ENCODE data around the gene EXOSC6.
"Not testable (repeated sequence)": the region's sequence is repeated elsewhere in the genome, so short reads cannot be mapped to it uniquely, and the experiment has no call there.

Gene EXOSC6

GRCh38 chr16:70225430-70225829, 26.3 kb downstream of the EXOSC6 start:
- not testable (repeated sequence) for H3K4me1 ChIP-seq (ENCODE audit: insufficient read depth, low read length); ATAC-seq (ENCODE audit: insufficient read depth, low read depth); H3K9ac ChIP-seq (ENCODE audit: low read depth, low read length); H2AFZ ChIP-seq (ENCODE audit: low read depth, low read length); H3K36me3 ChIP-seq (ENCODE audit: insufficient read depth, low read length); DNase-seq; H3K4me3 ChIP-seq (ENCODE audit: low read depth in 1 of 2, low read length in 2 of 2); H3K27me3 ChIP-seq (ENCODE audit: insufficient read depth, low read length, poor library complexity); H3K4me2 ChIP-seq (ENCODE audit: insufficient read depth, low read length); H3K27ac ChIP-seq (ENCODE audit: low read length); H4K20me1 ChIP-seq (ENCODE audit: insufficient read depth, low read length); H3K9me3 ChIP-seq (ENCODE audit: insufficient read depth, low read length, severe bottlenecking); H3K79me2 ChIP-seq (ENCODE audit: insufficient read depth, low read length)

GRCh38 chr16:70224645-70225044, 27.1 kb downstream of the EXOSC6 start:
- not testable (repeated sequence) for H3K4me1 ChIP-seq (ENCODE audit: insufficient read depth, low read length); H3K4me3 ChIP-seq (ENCODE audit: low read depth in 1 of 2, low read length in 2 of 2); H3K4me2 ChIP-seq (ENCODE audit: insufficient read depth, low read length); H3K79me2 ChIP-seq (ENCODE audit: insufficient read depth, low read length); H4K20me1 ChIP-seq (ENCODE audit: insufficient read depth, low read length); H3K27ac ChIP-seq (ENCODE audit: low read length); DNase-seq; H3K9ac ChIP-seq (ENCODE audit: low read depth, low read length); H2AFZ ChIP-seq (ENCODE audit: low read depth, low read length); H3K9me3 ChIP-seq (ENCODE audit: insufficient read depth, low read length, severe bottlenecking); H3K27me3 ChIP-seq (ENCODE audit: insufficient read depth, low read length, poor library complexity); ATAC-seq (ENCODE audit: insufficient read depth, low read depth)
- H3K36me3 ChIP-seq (ENCODE audit: insufficient read depth, low read length), result peaks cover 10% of the 10 kb centered on the region; the same call in 1 of the 2 replicates

GRCh38 chr16:70223971-70224513, 27.7 kb downstream of the EXOSC6 start:
- not testable (repeated sequence) for DNase-seq; H3K4me2 ChIP-seq (ENCODE audit: insufficient read depth, low read length); H3K4me1 ChIP-seq (ENCODE audit: insufficient read depth, low read length); H2AFZ ChIP-seq (ENCODE audit: low read depth, low read length); H3K27ac ChIP-seq (ENCODE audit: low read length); H3K79me2 ChIP-seq (ENCODE audit: insufficient read depth, low read length); H3K9me3 ChIP-seq (ENCODE audit: insufficient read depth, low read length, severe bottlenecking); H3K9ac ChIP-seq (ENCODE audit: low read depth, low read length); H3K27me3 ChIP-seq (ENCODE audit: insufficient read depth, low read length, poor library complexity); ATAC-seq (ENCODE audit: insufficient read depth, low read depth); H4K20me1 ChIP-seq (ENCODE audit: insufficient read depth, low read length); H3K4me3 ChIP-seq (ENCODE audit: low read depth in 1 of 2, low read length in 2 of 2)
- H3K36me3 ChIP-seq (ENCODE audit: insufficient read depth, low read length), result peaks cover 10% of the 10 kb centered on the region; the same call in 1 of the 2 replicates

- H3K79me2 ChIP-seq (ENCODE audit: insufficient read depth, low read length); H3K36me3 ChIP-seq (ENCODE audit: insufficient read depth, low read length); H3K27me3 ChIP-seq (ENCODE audit: insufficient read depth, low read length, poor library complexity); H3K4me1 ChIP-seq (ENCODE audit: insufficient read depth, low read length); H4K20me1 ChIP-seq (ENCODE audit: insufficient read depth, low read length); H3K27ac ChIP-seq (ENCODE audit: low read length); H3K9ac ChIP-seq (ENCODE audit: low read depth, low read length); H3K4me2 ChIP-seq (ENCODE audit: insufficient read depth, low read length); H2AFZ ChIP-seq (ENCODE audit: low read depth, low read length); H3K9me3 ChIP-seq (ENCODE audit: insufficient read depth, low read length, severe bottlenecking); DNase-seq; H3K4me3 ChIP-seq (ENCODE audit: low read depth in 1 of 2, low read length in 2 of 2); ATAC-seq (ENCODE audit: insufficient read depth, low read depth): not testable (repeated sequence)
Measured at GRCh38 chr16:70223216-70223615, 28.5 kb downstream of the EXOSC6 start.

GRCh38 chr16:70222574-70222973, 29.2 kb downstream of the EXOSC6 start:
- H3K27me3 ChIP-seq (ENCODE audit: insufficient read depth, low read length, poor library complexity); H3K9ac ChIP-seq (ENCODE audit: low read depth, low read length); H4K20me1 ChIP-seq (ENCODE audit: insufficient read depth, low read length); ATAC-seq (ENCODE audit: insufficient read depth, low read depth); H3K9me3 ChIP-seq (ENCODE audit: insufficient read depth, low read length, severe bottlenecking); H3K4me2 ChIP-seq (ENCODE audit: insufficient read depth, low read length); H2AFZ ChIP-seq (ENCODE audit: low read depth, low read length); H3K27ac ChIP-seq (ENCODE audit: low read length); H3K4me1 ChIP-seq (ENCODE audit: insufficient read depth, low read length); H3K36me3 ChIP-seq (ENCODE audit: insufficient read depth, low read length); DNase-seq; H3K79me2 ChIP-seq (ENCODE audit: insufficient read depth, low read length); H3K4me3 ChIP-seq (ENCODE audit: low read depth in 1 of 2, low read length in 2 of 2): not testable (repeated sequence)

GRCh38 chr16:70218586-70218985, 33.2 kb downstream of the EXOSC6 start:
- not testable (repeated sequence) for DNase-seq; H4K20me1 ChIP-seq (ENCODE audit: insufficient read depth, low read length); ATAC-seq (ENCODE audit: insufficient read depth, low read depth); H3K4me1 ChIP-seq (ENCODE audit: insufficient read depth, low read length); H3K9ac ChIP-seq (ENCODE audit: low read depth, low read length); H3K27ac ChIP-seq (ENCODE audit: low read length); H3K27me3 ChIP-seq (ENCODE audit: insufficient read depth, low read length, poor library complexity); H3K9me3 ChIP-seq (ENCODE audit: insufficient read depth, low read length, severe bottlenecking); H3K4me2 ChIP-seq (ENCODE audit: insufficient read depth, low read length); H3K36me3 ChIP-seq (ENCODE audit: insufficient read depth, low read length); H3K4me3 ChIP-seq (ENCODE audit: low read depth in 1 of 2, low read length in 2 of 2); H3K79me2 ChIP-seq (ENCODE audit: insufficient read depth, low read length); H2AFZ ChIP-seq (ENCODE audit: low read depth, low read length)

GRCh38 chr16:70206382-70206781, 45.4 kb downstream of the EXOSC6 start:
- not testable (repeated sequence) for H3K4me2 ChIP-seq (ENCODE audit: insufficient read depth, low read length); H3K27ac ChIP-seq (ENCODE audit: low read length); H3K36me3 ChIP-seq (ENCODE audit: insufficient read depth, low read length); H3K79me2 ChIP-seq (ENCODE audit: insufficient read depth, low read length); H4K20me1 ChIP-seq (ENCODE audit: insufficient read depth, low read length); H2AFZ ChIP-seq (ENCODE audit: low read depth, low read length); H3K4me1 ChIP-seq (ENCODE audit: insufficient read depth, low read length); H3K9me3 ChIP-seq (ENCODE audit: insufficient read depth, low read length, severe bottlenecking); DNase-seq; H3K27me3 ChIP-seq (ENCODE audit: insufficient read depth, low read length, poor library complexity); H3K4me3 ChIP-seq (ENCODE audit: low read depth in 1 of 2, low read length in 2 of 2); ATAC-seq (ENCODE audit: insufficient read depth, low read depth); H3K9ac ChIP-seq (ENCODE audit: low read depth, low read length)

- not testable (repeated sequence) for H3K9ac ChIP-seq (ENCODE audit: low read depth, low read length)
Measured at GRCh38 chr16:70204668-70205405, 46.9 kb downstream of the EXOSC6 start.

More at GRCh38 chr16:70204668-70205405, 46.9 kb downstream of the EXOSC6 start:
- not testable (repeated sequence) for H4K20me1 ChIP-seq (ENCODE audit: insufficient read depth, low read length); H3K27ac ChIP-seq (ENCODE audit: low read length); H3K27me3 ChIP-seq (ENCODE audit: insufficient read depth, low read length, poor library complexity); H3K36me3 ChIP-seq (ENCODE audit: insufficient read depth, low read length); H3K4me1 ChIP-seq (ENCODE audit: insufficient read depth, low read length); DNase-seq; H3K9me3 ChIP-seq (ENCODE audit: insufficient read depth, low read length, severe bottlenecking); H2AFZ ChIP-seq (ENCODE audit: low read depth, low read length); H3K79me2 ChIP-seq (ENCODE audit: insufficient read depth, low read length); H3K4me3 ChIP-seq (ENCODE audit: low read depth in 1 of 2, low read length in 2 of 2); ATAC-seq (ENCODE audit: insufficient read depth, low read depth); H3K4me2 ChIP-seq (ENCODE audit: insufficient read depth, low read length)

Measured in DND-41 (cell line).